Left lung (tissue), 10 donors: ENCODE measurements around the gene PRKG1. TPM values are rescaled to one million over a fixed set of nuclear protein-coding genes. Genes with fewer than 3 reads are reported as not detected.

Source experiments
- ATAC-seq: fragments of 200-7000 bp; cut with Tn5 transposase; one replicate; pipeline ENCODE4 v1.9.1; 2020; ENCODE audit warnings: moderate library complexity
- DNase-seq, 4 donors: peaks; one replicate each; pipeline ENCODE4 v3.0.0-alpha.2; 2013 to 2020
- H3K27ac ChIP-seq, 2 donors: fragments of 200-600 bp; sonication (generic) in 1 of 2; one replicate each; pipeline versions ENCODE4 v1.5.0 to v1.8.0; 2020 to 2021
- H3K27me3 ChIP-seq, 2 donors: fragments of 200-600 bp; sonication (generic) in 1 of 2; one replicate each; pipeline versions ENCODE4 v1.5.0 to v1.8.0; 2020 to 2021
- H3K36me3 ChIP-seq, 2 donors: fragments of 200-600 bp; sonication (generic) in 1 of 2; one replicate each; pipeline versions ENCODE4 v1.5.0 to v1.8.0; 2020 to 2021
- H3K4me1 ChIP-seq, 2 donors: fragments of 200-600 bp; one replicate each; pipeline ENCODE4 v1.8.0; 2021
- H3K4me3 ChIP-seq, 2 donors: fragments of 200-600 bp; sonication (generic) in 1 of 2; one replicate each; pipeline versions ENCODE4 v1.5.0 to v1.8.0; 2020 to 2021; ENCODE audit warnings: mild to moderate bottlenecking in 1 of 2
- H3K9me3 ChIP-seq, 2 donors: fragments of 200-600 bp; sonication (generic) in 1 of 2; one replicate each; pipeline versions ENCODE4 v1.5.0 to v1.8.0; 2020 to 2021
- intact Hi-C, 2 donors: fragments of 100-400 bp; cut with DNase I; formaldehyde crosslinking; loops; one replicate each; pipeline versions ENCODE4 v1.11.2 to v1.14.2; 2022
- polyA plus RNA-seq, 6 donors: library from polyadenylated mRNA; unstranded; fragments of 120-200 nt; gene quantifications; one replicate each; pipeline ENCODE4 v1.2.1, GENCODE V29; 2013; ENCODE audit not compliant: insufficient read length in 6 of 6
- total RNA-seq, 2 donors: library from RNA; stranded (reverse); fragmentation: NEBNext Ultra II Directional; extraction: Animal tissue kit (Norgen Biotek cat#: 25700); gene quantifications; one replicate each; pipeline ENCODE4 v1.2.1, GENCODE V29; 2021
- TF ChIP-seq, protein P1 (sequence below), 2 donors: fragments of 200-600 bp; sonication (generic) in 1 of 2; IDR thresholded peaks; one replicate each; pipeline versions ENCODE4 v1.5.0 to v1.8.0; 2021; ENCODE audit warnings: antibody characterized with exemption in 2 of 2
- donor health status: DM: no; HTN: yes; CAD: no.
- donor health status: DM: no; HTN: no; CAD: no.

PRKG1 gene
- total and polyA plus RNA-seq, 8 donors: 15.6 to 29.0 (median 17.8) TPM

DNA sequence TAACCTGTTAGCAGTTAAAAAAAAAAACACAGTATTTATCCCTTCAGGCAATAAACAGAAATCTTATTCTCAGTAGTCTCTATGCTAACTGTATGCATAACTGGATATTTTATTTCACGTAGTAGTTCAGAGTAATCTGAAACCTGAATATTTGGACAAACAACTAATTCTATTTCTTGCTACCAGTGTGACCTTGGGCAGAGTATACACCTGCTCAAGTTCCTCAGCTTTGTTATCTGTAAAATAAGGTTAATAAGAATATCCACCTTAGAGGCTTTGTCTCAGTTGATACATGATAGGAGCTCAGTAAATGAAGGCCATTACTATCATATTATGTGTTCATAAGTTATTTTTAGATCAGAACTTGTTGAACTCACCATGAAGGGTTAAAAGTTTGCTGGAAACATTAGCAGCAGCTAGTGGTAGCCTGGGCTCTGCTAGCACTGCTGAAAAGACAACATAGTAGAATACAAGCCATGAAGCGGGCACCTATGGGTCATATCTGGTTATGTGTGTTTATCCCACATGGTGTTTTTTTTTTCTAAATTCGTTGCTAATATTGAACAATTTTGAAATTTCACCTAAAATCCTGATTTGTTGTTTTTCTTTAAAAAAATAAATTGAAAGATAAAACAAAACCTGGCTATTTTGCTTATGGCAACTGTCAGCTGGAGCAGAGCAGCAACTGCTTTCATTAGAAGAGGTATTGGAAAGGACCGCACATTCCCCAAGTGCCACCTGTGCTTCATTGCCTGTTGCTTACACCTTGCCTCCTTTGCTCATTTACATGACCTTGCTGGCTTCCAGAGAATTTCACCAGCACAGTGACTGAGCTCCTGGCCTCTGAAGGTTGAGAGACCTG lies 303.0 kb downstream of the PRKG1 start:
- H3K4me3 ChIP-seq: no peak overlapping the region
- no peaks in the 10 kb centered on the region for H3K27me3 ChIP-seq
- no peaks in the 10 kb centered on the region for H3K4me1 ChIP-seq
- no peak for ATAC-seq
- H3K27ac ChIP-seq: no peak overlapping the region
- no peaks in the 10 kb centered on the region for H3K9me3 ChIP-seq
- H3K36me3 ChIP-seq: no peaks in the 10 kb centered on the region
- TF ChIP-seq, protein P1, sequence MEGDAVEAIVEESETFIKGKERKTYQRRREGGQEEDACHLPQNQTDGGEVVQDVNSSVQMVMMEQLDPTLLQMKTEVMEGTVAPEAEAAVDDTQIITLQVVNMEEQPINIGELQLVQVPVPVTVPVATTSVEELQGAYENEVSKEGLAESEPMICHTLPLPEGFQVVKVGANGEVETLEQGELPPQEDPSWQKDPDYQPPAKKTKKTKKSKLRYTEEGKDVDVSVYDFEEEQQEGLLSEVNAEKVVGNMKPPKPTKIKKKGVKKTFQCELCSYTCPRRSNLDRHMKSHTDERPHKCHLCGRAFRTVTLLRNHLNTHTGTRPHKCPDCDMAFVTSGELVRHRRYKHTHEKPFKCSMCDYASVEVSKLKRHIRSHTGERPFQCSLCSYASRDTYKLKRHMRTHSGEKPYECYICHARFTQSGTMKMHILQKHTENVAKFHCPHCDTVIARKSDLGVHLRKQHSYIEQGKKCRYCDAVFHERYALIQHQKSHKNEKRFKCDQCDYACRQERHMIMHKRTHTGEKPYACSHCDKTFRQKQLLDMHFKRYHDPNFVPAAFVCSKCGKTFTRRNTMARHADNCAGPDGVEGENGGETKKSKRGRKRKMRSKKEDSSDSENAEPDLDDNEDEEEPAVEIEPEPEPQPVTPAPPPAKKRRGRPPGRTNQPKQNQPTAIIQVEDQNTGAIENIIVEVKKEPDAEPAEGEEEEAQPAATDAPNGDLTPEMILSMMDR (IDR thresholded peaks at IDR 0.05): no peak
- intact Hi-C loops: no loop called here
- no peak for DNase-seq

DNA sequence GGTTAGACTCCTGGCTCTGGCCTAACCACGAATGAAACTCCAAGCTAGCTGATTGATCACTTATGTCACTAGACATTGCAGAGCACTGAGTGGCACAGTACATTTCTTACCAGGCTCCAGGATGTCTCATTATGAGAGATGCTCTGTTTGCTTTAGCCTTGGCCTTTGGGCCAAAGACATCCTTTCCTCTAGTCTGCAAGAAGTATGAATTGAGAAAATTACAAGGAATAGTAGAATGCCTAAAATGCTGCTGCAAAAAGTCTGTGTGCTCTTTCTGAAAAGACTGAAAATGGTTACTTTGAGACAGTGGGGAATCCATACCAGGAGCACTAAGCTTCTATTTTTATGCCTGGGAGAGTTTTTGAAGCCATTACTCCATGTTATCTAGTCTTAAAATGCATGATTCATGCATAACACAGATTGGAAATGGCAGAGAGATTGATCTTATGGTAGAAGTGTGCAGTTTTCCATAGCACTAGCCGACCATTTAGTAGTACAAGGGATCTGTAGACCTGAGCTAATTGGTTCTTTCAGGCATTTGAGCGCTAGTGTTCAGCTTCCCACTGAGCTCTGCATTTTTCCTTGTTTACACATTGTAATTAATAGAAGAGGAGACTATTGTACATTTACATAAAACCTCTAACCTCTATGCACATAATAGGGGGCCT lies 303.8 kb downstream of the PRKG1 start:
- DNase-seq (no peak), ATAC-seq (no peak)
- Histone ChIP-seq H3K4me3 (no peak overlapping the region), H3K27me3 (no peaks in the 10 kb centered on the region), H3K27ac (no peak overlapping the region), H3K9me3 (no peaks in the 10 kb centered on the region), H3K36me3 (no peaks in the 10 kb centered on the region), H3K4me1 (no peaks in the 10 kb centered on the region)
- intact Hi-C loops: no loop called here
- TF ChIP-seq, protein P1 (IDR thresholded peaks at IDR 0.05): no peak

DNA sequence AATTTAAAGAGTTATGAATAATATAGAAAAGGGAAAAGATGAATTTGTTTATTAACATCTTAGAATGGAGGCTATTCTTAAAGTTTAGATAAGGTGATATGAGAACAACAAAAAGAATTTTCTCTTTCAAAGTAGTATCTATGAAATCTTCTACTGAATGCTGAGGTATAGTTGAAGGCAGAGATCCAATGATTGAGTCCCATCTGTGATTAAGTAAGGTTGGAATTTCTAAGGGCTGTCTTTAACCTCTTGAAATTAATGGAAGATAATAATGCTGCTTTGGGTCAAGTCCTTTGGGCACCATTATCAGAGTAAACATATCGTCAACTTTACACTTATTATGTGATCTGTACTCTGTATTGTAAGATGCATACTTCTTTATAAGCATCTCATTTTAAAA lies 307.9 kb downstream of the PRKG1 start:
- no peak overlapping the region for H3K27ac ChIP-seq
- no peaks in the 10 kb centered on the region for H3K27me3 ChIP-seq
- no peak overlapping the region for H3K4me3 ChIP-seq
- TF ChIP-seq, protein P1 (IDR thresholded peaks at IDR 0.05): no peak
- ATAC-seq (no peak), DNase-seq (no peak)
- intact Hi-C loops: no loop called here
- no peaks in the 10 kb centered on the region for H3K9me3 ChIP-seq
- H3K4me1 ChIP-seq: no peaks in the 10 kb centered on the region
- H3K36me3 ChIP-seq: no peaks in the 10 kb centered on the region

DNA sequence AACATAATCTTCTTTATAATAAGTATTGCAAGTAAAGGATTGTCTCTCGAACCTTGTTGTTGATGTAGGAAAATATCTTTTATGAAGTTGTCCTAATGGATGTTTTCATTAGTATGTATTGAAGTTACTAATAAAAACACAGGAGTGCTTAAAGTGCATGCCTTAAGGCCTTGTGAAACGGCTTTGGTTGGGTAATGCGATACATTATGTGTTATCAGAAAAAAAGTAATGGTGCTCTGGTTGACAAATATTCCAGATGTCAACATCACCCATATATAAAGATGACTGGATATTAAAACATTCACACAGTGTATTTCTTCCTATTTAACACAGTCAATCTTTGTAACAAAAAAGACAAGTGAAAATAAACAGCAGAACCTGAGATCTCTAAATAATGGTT lies 310.7 kb downstream of the PRKG1 start:
- no peak overlapping the region for H3K4me3 ChIP-seq
- H3K9me3 ChIP-seq: no peaks in the 10 kb centered on the region
- H3K4me1 ChIP-seq: no peaks in the 10 kb centered on the region
- H3K36me3 ChIP-seq: no peaks in the 10 kb centered on the region
- DNase-seq: no peak
- H3K27ac ChIP-seq: no peak overlapping the region
- intact Hi-C loops: no loop called here
- H3K27me3 ChIP-seq: no peaks in the 10 kb centered on the region
- TF ChIP-seq, protein P1 (IDR thresholded peaks at IDR 0.05): no peak
- no peak for ATAC-seq

DNA sequence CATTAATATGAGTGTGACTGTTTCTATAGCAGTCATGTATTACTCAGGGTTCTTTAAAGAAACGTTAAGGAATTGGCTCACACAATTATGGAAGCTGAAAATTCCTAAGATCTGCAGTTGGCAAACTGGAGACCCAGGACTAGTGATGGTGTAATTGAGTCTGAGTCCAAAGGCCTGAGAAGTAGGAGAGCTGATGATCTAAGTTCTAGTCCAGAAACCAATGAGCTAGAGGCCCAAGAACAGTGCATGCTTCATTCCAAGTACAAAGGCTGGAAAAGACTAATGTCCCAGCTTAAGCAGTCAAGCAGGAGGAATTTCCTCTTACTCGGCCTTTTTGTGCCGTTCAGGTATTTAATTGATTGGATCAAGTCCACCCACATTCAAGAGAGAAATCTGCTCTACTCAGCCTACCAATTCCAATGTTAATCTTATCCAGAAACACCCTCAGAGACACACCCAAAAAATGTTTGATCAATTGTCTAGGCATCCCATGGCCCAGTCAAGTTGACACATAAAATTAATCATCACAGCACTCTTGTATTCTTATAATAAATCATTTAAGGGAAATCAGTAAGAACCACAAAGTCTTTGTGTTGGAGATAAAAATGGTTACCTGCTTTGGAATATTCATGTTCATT lies 312.1 kb downstream of the PRKG1 start:
- ATAC-seq (no peak), DNase-seq (no peak)
- H3K9me3 ChIP-seq: no peaks in the 10 kb centered on the region
- no peak overlapping the region for H3K4me3 ChIP-seq
- H3K4me1 ChIP-seq: no peaks in the 10 kb centered on the region
- no peaks in the 10 kb centered on the region for H3K36me3 ChIP-seq
- intact Hi-C loops: no loop called here
- no peak overlapping the region for H3K27ac ChIP-seq
- TF ChIP-seq, protein P1 (IDR thresholded peaks at IDR 0.05): no peak
- H3K27me3 ChIP-seq: no peaks in the 10 kb centered on the region
